Neural progenitor cell (in vitro differentiated cells): ENCODE measurements around the gene PTPRN2. TPM values are rescaled to one million over a fixed set of nuclear protein-coding genes. Genes with fewer than 3 reads are reported as not detected.

Experiments used
- DNase-seq: peaks from one replicate; pipeline ENCODE4 v3.0.0-alpha.2; 2016; ENCODE audit warnings: low spot score
- H2AFZ ChIP-seq: fragments of 200-600 bp; sonication (generic); replicated peaks from 2 replicates; pipeline ENCODE4 v1.6.1; 2016; ENCODE audit warnings: antibody characterized with exemption
- H3F3A ChIP-seq: fragments of 200-600 bp; sonication (generic); 2 replicates; pipeline ENCODE4 v1.6.1; 2016; ENCODE audit warnings: antibody characterized with exemption, low read depth
- H3K27ac ChIP-seq: fragments of 200-600 bp; sonication (generic); 2 replicates; pipeline ENCODE4 v1.5.1; 2016; ENCODE audit warnings: mild to moderate bottlenecking
- H3K27me3 ChIP-seq: fragments of 200-600 bp; sonication (generic); 2 replicates; pipeline ENCODE4 v1.6.1; 2016; ENCODE audit warnings: mild to moderate bottlenecking, moderate library complexity
- H3K36me3 ChIP-seq: fragments of 200-600 bp; sonication (generic); 2 replicates; pipeline ENCODE4 v1.5.1; 2016
- H3K4me1 ChIP-seq: fragments of 200-600 bp; sonication (generic); 2 replicates; pipeline ENCODE4 v1.6.1; 2016; ENCODE audit warnings: mixed run types
- H3K4me2 ChIP-seq: fragments of 200-600 bp; sonication (generic); 2 replicates; pipeline ENCODE4 v1.6.1; 2016
- H3K4me3 ChIP-seq: fragments of 200-600 bp; sonication (generic); 2 replicates; pipeline ENCODE4 v1.5.1; 2016
- H3K79me2 ChIP-seq: fragments of 200-600 bp; sonication (generic); 2 replicates; pipeline ENCODE4 v1.6.1; 2016; ENCODE audit warnings: low read depth
- H3K9ac ChIP-seq: fragments of 200-600 bp; sonication (generic); 2 replicates; pipeline ENCODE4 v1.6.1; 2016
- H3K9me3 ChIP-seq: fragments of 200-600 bp; sonication (generic); 2 replicates; pipeline ENCODE4 v1.5.1; 2016; ENCODE audit warnings: low read depth
- H4K20me1 ChIP-seq: fragments of 200-600 bp; sonication (generic); 2 replicates; pipeline ENCODE4 v1.6.1; 2016; ENCODE audit warnings: low read depth
- H3K27ac Mint-ChIP-seq: 3 replicates; pipeline ENCODE4 v1.8.0; 2021; ENCODE audit warnings: mixed read lengths
- H3K27me3 Mint-ChIP-seq: 2 replicates; pipeline ENCODE4 v1.8.0; 2022; ENCODE audit warnings: low read depth, mild to moderate bottlenecking, inconsistent platforms, moderate library complexity, mixed read lengths; ENCODE audit not compliant: insufficient read depth
- H3K36me3 Mint-ChIP-seq: 3 replicates; pipeline ENCODE4 v1.8.0; 2021; ENCODE audit warnings: mixed read lengths
- H3K4me1 Mint-ChIP-seq: 3 replicates; pipeline ENCODE4 v1.8.0; 2021; ENCODE audit warnings: mixed read lengths
- H3K4me3 Mint-ChIP-seq: 3 replicates; pipeline ENCODE4 v1.8.0; 2021; ENCODE audit warnings: mild to moderate bottlenecking, moderate library complexity, mixed read lengths
- H3K9me3 Mint-ChIP-seq: 3 replicates; pipeline ENCODE4 v1.8.0; 2020; ENCODE audit warnings: mixed read lengths
- EZH2 ChIP-seq: fragments of 200-600 bp; sonication (generic); IDR thresholded peaks from 2 replicates; pipeline ENCODE4 v1.6.1; 2017; ENCODE audit warnings: antibody characterized with exemption, mild to moderate bottlenecking, moderate library complexity
- EZH2phosphoT487 ChIP-seq: fragments of 200-600 bp; sonication (generic); IDR thresholded peaks from 2 replicates; pipeline ENCODE4 v1.6.1; 2017; ENCODE audit warnings: antibody characterized with exemption
- total RNA-seq: library from RNA; depleted of rRNA; stranded (reverse); fragments of >200 nt; gene quantifications from 2 replicates; pipeline ENCODE4 v1.2.3, GENCODE V29; 2015; ENCODE audit warnings: low replicate concordance
- TF ChIP-seq, protein P1 (sequence below): fragments of 200-600 bp; sonication (generic); IDR thresholded peaks from 2 replicates; pipeline ENCODE4 v1.5.1; 2017; ENCODE audit warnings: antibody characterized with exemption, mild to moderate bottlenecking

Gene PTPRN2
- total RNA-seq, 1 donor from 2014 or later: 3.0 TPM

DNA sequence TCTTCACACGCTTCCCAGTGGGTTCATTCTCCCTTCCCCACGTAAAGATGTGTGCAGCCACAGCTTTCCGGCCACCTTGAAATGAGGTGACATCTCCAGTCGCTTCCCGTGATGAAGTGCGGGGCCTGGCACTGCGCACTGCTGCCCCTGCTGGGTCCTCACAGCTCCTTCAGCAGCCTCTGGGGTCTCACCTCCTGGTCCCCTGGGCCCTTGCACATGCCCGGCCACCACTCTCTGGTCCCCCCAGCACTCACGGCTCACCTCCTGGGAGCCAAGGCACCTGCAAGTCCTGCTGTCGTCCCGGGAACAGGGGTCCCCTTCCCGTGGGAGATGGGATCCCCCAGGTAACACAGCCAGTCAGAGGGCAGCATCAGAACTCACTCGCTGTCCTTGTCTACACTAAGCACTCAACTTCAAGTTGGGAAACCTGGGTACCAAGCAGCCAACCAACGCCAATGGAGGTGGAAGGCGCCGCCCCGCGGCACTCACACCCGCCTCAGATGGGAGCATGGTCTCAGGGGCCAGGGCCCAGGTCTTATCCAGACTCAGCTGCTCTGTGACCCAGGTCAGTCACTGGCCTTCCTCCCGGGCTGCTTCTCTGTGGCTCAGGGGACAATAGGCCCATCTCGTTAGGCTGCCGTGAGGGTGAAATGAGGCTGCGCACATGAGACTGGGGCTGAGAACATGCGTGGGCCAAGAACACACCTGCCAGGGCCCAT lies 176.2 kb downstream of the PTPRN2 start:
- H2AFZ ChIP-seq: no peak overlapping the region
- H3K36me3 Mint-ChIP-seq: no peaks in the 10 kb centered on the region
- H3K27ac ChIP-seq: no peak overlapping the region
- no peaks in the 10 kb centered on the region for H3K9me3 ChIP-seq
- no peaks in the 10 kb centered on the region for H3K27me3 ChIP-seq
- H3K4me3 Mint-ChIP-seq: no peak overlapping the region
- H3K27ac Mint-ChIP-seq: no peak overlapping the region
- no peaks in the 10 kb centered on the region for H4K20me1 ChIP-seq
- peaks cover 2% of the 10 kb centered on the region for H3K9me3 Mint-ChIP-seq
- no peaks in the 10 kb centered on the region for H3K36me3 ChIP-seq
- H3K27me3 Mint-ChIP-seq: peaks cover 13% of the 10 kb centered on the region
- no peaks in the 10 kb centered on the region for H3K79me2 ChIP-seq
- no peak overlapping the region for H3K9ac ChIP-seq
- peaks cover 3% of the 10 kb centered on the region for H3K4me1 Mint-ChIP-seq
- H3K4me2 ChIP-seq: no peak overlapping the region
- peaks cover 18% of the 10 kb centered on the region for H3F3A ChIP-seq
- no peak overlapping the region for H3K4me3 ChIP-seq
- DNase-seq: no peak
- peaks cover 17% of the 10 kb centered on the region for H3K4me1 ChIP-seq
- no peak for TF ChIP-seq EZH2
- TF ChIP-seq, protein P1, sequence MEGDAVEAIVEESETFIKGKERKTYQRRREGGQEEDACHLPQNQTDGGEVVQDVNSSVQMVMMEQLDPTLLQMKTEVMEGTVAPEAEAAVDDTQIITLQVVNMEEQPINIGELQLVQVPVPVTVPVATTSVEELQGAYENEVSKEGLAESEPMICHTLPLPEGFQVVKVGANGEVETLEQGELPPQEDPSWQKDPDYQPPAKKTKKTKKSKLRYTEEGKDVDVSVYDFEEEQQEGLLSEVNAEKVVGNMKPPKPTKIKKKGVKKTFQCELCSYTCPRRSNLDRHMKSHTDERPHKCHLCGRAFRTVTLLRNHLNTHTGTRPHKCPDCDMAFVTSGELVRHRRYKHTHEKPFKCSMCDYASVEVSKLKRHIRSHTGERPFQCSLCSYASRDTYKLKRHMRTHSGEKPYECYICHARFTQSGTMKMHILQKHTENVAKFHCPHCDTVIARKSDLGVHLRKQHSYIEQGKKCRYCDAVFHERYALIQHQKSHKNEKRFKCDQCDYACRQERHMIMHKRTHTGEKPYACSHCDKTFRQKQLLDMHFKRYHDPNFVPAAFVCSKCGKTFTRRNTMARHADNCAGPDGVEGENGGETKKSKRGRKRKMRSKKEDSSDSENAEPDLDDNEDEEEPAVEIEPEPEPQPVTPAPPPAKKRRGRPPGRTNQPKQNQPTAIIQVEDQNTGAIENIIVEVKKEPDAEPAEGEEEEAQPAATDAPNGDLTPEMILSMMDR: no peak
- TF ChIP-seq EZH2phosphoT487: no peak

DNA sequence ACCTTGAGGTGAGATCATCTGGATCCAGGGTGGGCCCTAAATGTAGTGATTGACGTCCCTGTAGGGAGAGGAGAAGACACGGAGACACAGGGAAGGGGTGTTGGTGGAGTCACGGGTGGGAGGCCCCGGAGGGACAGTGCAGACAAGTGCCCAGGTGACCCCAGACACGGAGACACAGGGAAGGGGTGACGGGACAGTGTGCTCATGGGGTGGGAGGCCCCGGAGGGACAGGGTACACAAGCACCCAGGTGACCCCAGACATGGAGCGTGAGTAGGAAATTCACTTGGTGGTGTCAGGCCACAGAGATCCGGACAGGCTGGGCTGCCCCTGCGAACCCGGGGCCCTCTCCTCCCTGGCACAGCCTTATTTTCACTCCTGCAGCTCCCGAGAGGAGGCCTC lies 176.9 kb downstream of the PTPRN2 start:
- H3K4me3 Mint-ChIP-seq: no peak overlapping the region
- Histone ChIP-seq H3K4me2 (no peak overlapping the region), H2AFZ (no peak overlapping the region), H3K4me3 (no peak overlapping the region), H3K9me3 (no peaks in the 10 kb centered on the region), H3K27ac (no peak overlapping the region), H4K20me1 (no peaks in the 10 kb centered on the region), H3K79me2 (no peaks in the 10 kb centered on the region), H3K9ac (no peak overlapping the region), H3F3A (peaks cover 18% of the 10 kb centered on the region), H3K4me1 (peaks cover 17% of the 10 kb centered on the region), H3K27me3 (no peaks in the 10 kb centered on the region), H3K36me3 (no peaks in the 10 kb centered on the region)
- no peak overlapping the region for H3K27ac Mint-ChIP-seq
- no peaks in the 10 kb centered on the region for H3K36me3 Mint-ChIP-seq
- TF ChIP-seq EZH2phosphoT487: no peak
- TF ChIP-seq, protein P1: no peak
- no peak for TF ChIP-seq EZH2
- peaks cover 2% of the 10 kb centered on the region for H3K9me3 Mint-ChIP-seq
- H3K27me3 Mint-ChIP-seq: peaks cover 11% of the 10 kb centered on the region
- DNase-seq: no peak
- peaks cover 3% of the 10 kb centered on the region for H3K4me1 Mint-ChIP-seq

DNA sequence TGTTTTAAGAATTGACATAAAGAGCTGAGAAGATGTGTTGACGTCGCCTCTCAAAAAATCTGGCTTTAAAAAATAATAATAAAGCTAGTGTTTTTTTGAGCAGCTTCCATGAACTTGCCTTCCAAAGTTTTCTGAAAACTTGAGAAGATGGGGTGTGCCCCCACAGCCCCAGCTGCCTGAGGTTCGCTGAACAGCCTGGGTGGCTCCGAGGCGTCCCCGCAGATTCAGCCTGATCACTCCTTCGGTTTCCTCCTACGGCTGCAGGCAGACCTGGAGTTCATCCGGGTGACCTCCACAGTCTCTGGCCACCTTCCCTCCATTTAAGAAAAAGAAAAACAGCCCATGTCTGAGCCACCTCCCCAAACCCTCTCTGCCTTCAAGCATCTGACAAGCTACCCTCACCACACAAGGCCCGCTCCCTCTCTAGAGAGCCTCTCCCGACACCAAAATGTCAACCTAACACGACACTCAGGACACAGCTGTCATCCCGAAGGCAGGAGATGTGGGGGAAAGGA lies 177.8 kb downstream of the PTPRN2 start:
- no peak overlapping the region for H2AFZ ChIP-seq
- peaks cover 10% of the 10 kb centered on the region for H3K27me3 Mint-ChIP-seq
- no peak overlapping the region for H3K4me3 ChIP-seq
- no peaks in the 10 kb centered on the region for H4K20me1 ChIP-seq
- peaks cover 14% of the 10 kb centered on the region for H3F3A ChIP-seq
- H3K4me1 Mint-ChIP-seq: peaks cover 3% of the 10 kb centered on the region
- no peaks in the 10 kb centered on the region for H3K36me3 ChIP-seq
- no peaks in the 10 kb centered on the region for H3K9me3 ChIP-seq
- H3K36me3 Mint-ChIP-seq: no peaks in the 10 kb centered on the region
- DNase-seq: no peak
- H3K27ac Mint-ChIP-seq: no peak overlapping the region
- H3K4me2 ChIP-seq: no peak overlapping the region
- H3K27ac ChIP-seq: no peak overlapping the region
- H3K27me3 ChIP-seq: no peaks in the 10 kb centered on the region
- TF ChIP-seq EZH2phosphoT487: no peak
- TF ChIP-seq, protein P1: no peak
- no peak for TF ChIP-seq EZH2
- peaks cover 12% of the 10 kb centered on the region for H3K4me1 ChIP-seq
- H3K9me3 Mint-ChIP-seq: peaks cover 2% of the 10 kb centered on the region
- H3K4me3 Mint-ChIP-seq: no peak overlapping the region
- no peaks in the 10 kb centered on the region for H3K79me2 ChIP-seq
- H3K9ac ChIP-seq: no peak overlapping the region
